SK-N-SH (cell line): ENCODE results near the gene FAIM2.

Experiments
- CTCF ChIP-seq: fragments of 200-600 bp; sonication (generic); IDR thresholded peaks from 2 replicates; pipeline ENCODE4 v1.6.1; 2017; ENCODE audit warnings: antibody characterized with exemption, mild to moderate bottlenecking, moderate library complexity
- EZH2phosphoT487 ChIP-seq: fragments of 200-600 bp; sonication (generic); IDR thresholded peaks from 2 replicates; pipeline ENCODE4 v1.6.1; 2017; ENCODE audit warnings: low read depth, mixed run types, mild to moderate bottlenecking, antibody characterized with exemption, moderate library complexity, borderline replicate concordance
- IRF3 ChIP-seq: fragments of 150-350 bp; IDR thresholded peaks from 2 replicates; pipeline ENCODE4 v1.6.1; 2016; ENCODE audit warnings: mild to moderate bottlenecking, low read depth, low read length
- MXI1 ChIP-seq: IDR thresholded peaks from 2 replicates; pipeline ENCODE4 v1.6.1; 2012; ENCODE audit warnings: mild to moderate bottlenecking, low read depth, low read length, improper control_type of control experiment
- PBX3 ChIP-seq: IDR thresholded peaks from 2 replicates; pipeline ENCODE4; 2012
- POLR2AphosphoS5 ChIP-seq: IDR thresholded peaks from 2 replicates; pipeline ENCODE4 v1.6.1; 2012; ENCODE audit warnings: low read depth, low read length
- RXRA ChIP-seq: IDR thresholded peaks from 2 replicates; pipeline ENCODE4 v1.4.0; 2012; ENCODE audit warnings: low read depth, mild to moderate bottlenecking, borderline replicate concordance
- SIN3A ChIP-seq: IDR thresholded peaks from 2 replicates; pipeline ENCODE4 v1.6.1; 2012; ENCODE audit warnings: low read depth, mild to moderate bottlenecking, low read length, moderate library complexity, borderline replicate concordance

GRCh38 chr12:49847161-49847560 is 56.5 kb downstream of the FAIM2 start:
- TF ChIP-seq PBX3 (no peak), SIN3A (no peak), CTCF (no peak), RXRA (no peak), POLR2AphosphoS5 (no peak), MXI1 (no peak), IRF3 (no peak), EZH2phosphoT487 (no peak)
